HepG2 (cell line): ENCODE measurements around the gene PIGK. TPM values are rescaled to one million over a fixed set of nuclear protein-coding genes. Genes with fewer than 3 reads are reported as not detected.

Experiments
- AGO1 ChIP-seq: fragments of 200-400 bp; formaldehyde crosslinking; IDR thresholded peaks from 2 replicates; pipeline ENCODE4 v1.6.1; 2017; ENCODE audit warnings: mild to moderate bottlenecking, low read depth, low read length, moderate library complexity; ENCODE audit not compliant: poor library complexity, severe bottlenecking
- ARNT2 ChIP-seq: sonication (generic); formaldehyde crosslinking; IDR thresholded peaks from 2 replicates; pipeline ENCODE4 v1.8.0; 2022; ENCODE audit warnings: mild to moderate bottlenecking, low read depth, missing genetic modification reagents, moderate library complexity
- KLF12 ChIP-seq: sonication (generic); formaldehyde crosslinking; IDR thresholded peaks from 2 replicates; pipeline ENCODE4 v1.4.0; 2020; ENCODE audit warnings: missing genetic modification reagents, borderline replicate concordance
- MEIS1 ChIP-seq: sonication (generic); formaldehyde crosslinking; IDR thresholded peaks from 2 replicates; pipeline ENCODE4 v1.9.0; 2021; ENCODE audit warnings: mild to moderate bottlenecking, missing genetic modification reagents, moderate library complexity, borderline replicate concordance
- SMARCC2 ChIP-seq: fragments of 450-650 bp; IDR thresholded peaks from 2 replicates; pipeline ENCODE4 v1.6.1; 2017; ENCODE audit warnings: antibody characterized with exemption, mild to moderate bottlenecking
- ZBTB8A ChIP-seq: sonication (generic); formaldehyde crosslinking; IDR thresholded peaks from 2 replicates; pipeline ENCODE4 v1.4.0; 2020; ENCODE audit warnings: mild to moderate bottlenecking, low read depth, missing genetic modification reagents, borderline replicate concordance
- ZNF431 ChIP-seq: sonication (generic); formaldehyde crosslinking; IDR thresholded peaks from 2 replicates; pipeline ENCODE4 v1.9.0; 2022; ENCODE audit warnings: missing genetic modification reagents, low read depth, mild to moderate bottlenecking, borderline replicate concordance
- ZNF644 ChIP-seq: IDR thresholded peaks from 2 replicates; pipeline ENCODE4 v1.6.1; 2016; ENCODE audit warnings: low read depth
- ZNF670 ChIP-seq: sonication (generic); formaldehyde crosslinking; IDR thresholded peaks from 2 replicates; pipeline ENCODE4 v1.8.0; 2022; ENCODE audit warnings: mild to moderate bottlenecking, missing genetic modification reagents, borderline replicate concordance
- polyA plus RNA-seq, 8 experiments: library from polyadenylated mRNA; depleted of rRNA in 3 of 8; stranded (reverse) in 7 of 8; unstranded in 1 of 8; fragments of >200 nt; fragmentation: Illumina TruSeq in 4 of 8; extraction: Trizol in 4 of 8; gene quantifications; 2 replicates each; pipeline versions ENCODE4 v1.2.1 to v1.2.3, GENCODE V29; 2011 to 2016; ENCODE audit warnings: low read depth in 4 of 8, missing spikeins in 1 of 8, mixed read lengths in 1 of 8; ENCODE audit not compliant: insufficient read depth in 1 of 8
- total RNA-seq, 5 experiments: library from RNA; depleted of rRNA; stranded (reverse); fragments of >200 nt; fragmentation: Illumina TruSeq; extraction: Trizol; gene quantifications; 2 replicates each; pipeline ENCODE4 v1.2.3, GENCODE V29; 2016; ENCODE audit warnings: low read depth in 1 of 5
- TF ChIP-seq, protein P1 (sequence below): sonication (generic); formaldehyde crosslinking; IDR thresholded peaks from 2 replicates; pipeline ENCODE4 v1.4.0; 2020; ENCODE audit warnings: missing genetic modification reagents
- TF ChIP-seq, protein P2 (sequence below): sonication (generic); formaldehyde crosslinking; IDR thresholded peaks from 2 replicates; pipeline ENCODE4 v1.4.0; 2020; ENCODE audit warnings: mild to moderate bottlenecking, missing genetic modification reagents

PIGK gene
- total and polyA plus RNA-seq, 2 of the 13 experiments (the other 11 are each of a cell fraction or from before 2014, with no cell fraction given) = 14.7 to 38.5 TPM

GRCh38 chr1:77056525-77056924, 162.7 kb downstream of the PIGK start (continued):
- TF ChIP-seq MEIS1 = no peak
- no peak for TF ChIP-seq ZNF670 (CRISPR knock-in tag)
- TF ChIP-seq, protein P1, sequence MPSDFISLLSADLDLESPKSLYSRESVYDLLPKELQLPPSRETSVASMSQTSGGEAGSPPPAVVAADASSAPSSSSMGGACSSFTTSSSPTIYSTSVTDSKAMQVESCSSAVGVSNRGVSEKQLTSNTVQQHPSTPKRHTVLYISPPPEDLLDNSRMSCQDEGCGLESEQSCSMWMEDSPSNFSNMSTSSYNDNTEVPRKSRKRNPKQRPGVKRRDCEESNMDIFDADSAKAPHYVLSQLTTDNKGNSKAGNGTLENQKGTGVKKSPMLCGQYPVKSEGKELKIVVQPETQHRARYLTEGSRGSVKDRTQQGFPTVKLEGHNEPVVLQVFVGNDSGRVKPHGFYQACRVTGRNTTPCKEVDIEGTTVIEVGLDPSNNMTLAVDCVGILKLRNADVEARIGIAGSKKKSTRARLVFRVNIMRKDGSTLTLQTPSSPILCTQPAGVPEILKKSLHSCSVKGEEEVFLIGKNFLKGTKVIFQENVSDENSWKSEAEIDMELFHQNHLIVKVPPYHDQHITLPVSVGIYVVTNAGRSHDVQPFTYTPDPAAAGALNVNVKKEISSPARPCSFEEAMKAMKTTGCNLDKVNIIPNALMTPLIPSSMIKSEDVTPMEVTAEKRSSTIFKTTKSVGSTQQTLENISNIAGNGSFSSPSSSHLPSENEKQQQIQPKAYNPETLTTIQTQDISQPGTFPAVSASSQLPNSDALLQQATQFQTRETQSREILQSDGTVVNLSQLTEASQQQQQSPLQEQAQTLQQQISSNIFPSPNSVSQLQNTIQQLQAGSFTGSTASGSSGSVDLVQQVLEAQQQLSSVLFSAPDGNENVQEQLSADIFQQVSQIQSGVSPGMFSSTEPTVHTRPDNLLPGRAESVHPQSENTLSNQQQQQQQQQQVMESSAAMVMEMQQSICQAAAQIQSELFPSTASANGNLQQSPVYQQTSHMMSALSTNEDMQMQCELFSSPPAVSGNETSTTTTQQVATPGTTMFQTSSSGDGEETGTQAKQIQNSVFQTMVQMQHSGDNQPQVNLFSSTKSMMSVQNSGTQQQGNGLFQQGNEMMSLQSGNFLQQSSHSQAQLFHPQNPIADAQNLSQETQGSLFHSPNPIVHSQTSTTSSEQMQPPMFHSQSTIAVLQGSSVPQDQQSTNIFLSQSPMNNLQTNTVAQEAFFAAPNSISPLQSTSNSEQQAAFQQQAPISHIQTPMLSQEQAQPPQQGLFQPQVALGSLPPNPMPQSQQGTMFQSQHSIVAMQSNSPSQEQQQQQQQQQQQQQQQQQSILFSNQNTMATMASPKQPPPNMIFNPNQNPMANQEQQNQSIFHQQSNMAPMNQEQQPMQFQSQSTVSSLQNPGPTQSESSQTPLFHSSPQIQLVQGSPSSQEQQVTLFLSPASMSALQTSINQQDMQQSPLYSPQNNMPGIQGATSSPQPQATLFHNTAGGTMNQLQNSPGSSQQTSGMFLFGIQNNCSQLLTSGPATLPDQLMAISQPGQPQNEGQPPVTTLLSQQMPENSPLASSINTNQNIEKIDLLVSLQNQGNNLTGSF = no peak
- no peak for TF ChIP-seq ARNT2 (CRISPR knock-in tag)
- no peak for TF ChIP-seq KLF12
- no peak for TF ChIP-seq ZNF644 (CRISPR knock-in tag)
- no peak for TF ChIP-seq SMARCC2
- TF ChIP-seq ZNF431 (CRISPR knock-in tag) = no peak
- TF ChIP-seq ZBTB8A = no peak
- no peak for TF ChIP-seq AGO1
- TF ChIP-seq, protein P2, sequence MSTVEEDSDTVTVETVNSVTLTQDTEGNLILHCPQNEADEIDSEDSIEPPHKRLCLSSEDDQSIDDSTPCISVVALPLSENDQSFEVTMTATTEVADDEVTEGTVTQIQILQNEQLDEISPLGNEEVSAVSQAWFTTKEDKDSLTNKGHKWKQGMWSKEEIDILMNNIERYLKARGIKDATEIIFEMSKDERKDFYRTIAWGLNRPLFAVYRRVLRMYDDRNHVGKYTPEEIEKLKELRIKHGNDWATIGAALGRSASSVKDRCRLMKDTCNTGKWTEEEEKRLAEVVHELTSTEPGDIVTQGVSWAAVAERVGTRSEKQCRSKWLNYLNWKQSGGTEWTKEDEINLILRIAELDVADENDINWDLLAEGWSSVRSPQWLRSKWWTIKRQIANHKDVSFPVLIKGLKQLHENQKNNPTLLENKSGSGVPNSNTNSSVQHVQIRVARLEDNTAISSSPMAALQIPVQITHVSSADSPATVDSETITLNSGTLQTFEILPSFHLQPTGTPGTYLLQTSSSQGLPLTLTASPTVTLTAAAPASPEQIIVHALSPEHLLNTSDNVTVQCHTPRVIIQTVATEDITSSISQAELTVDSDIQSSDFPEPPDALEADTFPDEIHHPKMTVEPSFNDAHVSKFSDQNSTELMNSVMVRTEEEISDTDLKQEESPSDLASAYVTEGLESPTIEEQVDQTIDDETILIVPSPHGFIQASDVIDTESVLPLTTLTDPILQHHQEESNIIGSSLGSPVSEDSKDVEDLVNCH = no peak
